HG03521 (cell line): Measurements from ENCODE around the gene SLC43A1.
"Not testable (repeated sequence)": the region's sequence is repeated elsewhere in the genome, so short reads cannot be mapped to it uniquely, and the experiment has no call there.

Experiments used
- ATAC-seq: cut with Tn5 transposase; IDR thresholded peaks from one replicate; pipeline ENCODE4 v1.9.1; 2021; ENCODE audit warnings: mild to moderate bottlenecking, moderate library complexity; ENCODE audit not compliant: unreplicated experiment

Gene SLC43A1

DNA sequence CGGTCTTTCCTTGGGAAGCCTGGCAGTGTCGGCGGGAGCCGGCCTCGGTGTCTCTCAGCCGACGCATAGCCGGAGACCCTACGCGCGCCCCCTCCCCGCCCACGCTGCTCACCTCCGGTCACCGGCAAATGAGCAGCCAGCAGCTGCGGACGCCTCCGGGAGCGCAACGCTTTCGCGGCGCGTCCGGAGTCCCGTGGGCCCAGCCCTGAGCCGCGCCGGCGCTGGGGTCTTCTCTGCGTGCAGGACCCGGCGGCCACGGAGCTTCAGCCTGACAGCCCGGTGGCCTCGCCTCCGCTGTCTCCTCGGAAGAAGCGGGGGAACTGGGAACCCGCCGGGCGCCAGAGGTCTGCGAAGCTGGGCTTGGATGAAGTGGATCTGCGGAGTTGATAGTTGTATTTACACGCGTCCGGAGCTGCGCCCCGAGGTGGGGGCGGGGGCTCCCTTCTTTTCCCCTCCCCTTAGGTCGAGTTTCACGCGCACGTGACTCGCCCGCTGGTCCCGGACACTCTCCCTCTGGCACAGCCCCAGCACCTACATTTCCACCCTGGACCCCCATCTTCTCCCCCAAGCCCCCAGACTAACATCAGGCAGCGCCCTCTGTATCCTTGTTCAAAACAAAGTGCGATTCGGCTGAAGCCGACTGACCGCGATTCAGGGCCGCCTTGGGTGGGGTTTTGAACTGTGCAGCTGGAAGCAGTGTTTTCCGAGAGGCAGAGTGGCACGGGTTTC, at the start of gene SLC43A1:
SLC43A1 (minus strand) TSS at position 371 of the 729 bp plus-strand sequence. CDS start 1,591 bp downstream, outside the sequence.
- peak; percentile 32 for ATAC-seq

DNA sequence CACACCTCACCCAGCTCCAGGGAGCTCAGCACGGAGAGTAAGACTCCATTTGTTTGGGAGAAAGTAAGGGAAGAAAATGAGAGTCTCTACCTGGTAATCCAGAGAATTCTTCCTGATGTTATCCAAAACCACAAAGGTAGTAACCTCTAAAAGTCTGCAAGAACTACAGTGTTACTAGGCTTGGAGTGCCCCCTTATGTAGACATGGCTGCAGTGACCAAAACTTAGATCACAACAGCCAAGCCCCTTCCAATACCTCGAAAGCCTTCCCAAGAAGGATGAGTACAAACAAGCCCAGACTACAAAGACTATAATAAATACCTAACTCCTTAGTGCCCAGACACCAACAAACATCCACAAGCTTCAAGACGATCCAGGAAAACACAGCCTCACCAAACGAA, 47.1 kb upstream of the SLC43A1 start:
- ATAC-seq = no peak

- no peak for ATAC-seq
Measured at GRCh38 chr11:57560146-57560545, 44.6 kb upstream of the SLC43A1 start.

- ATAC-seq = no peak
Measured at GRCh38 chr11:57556041-57556440, 40.5 kb upstream of the SLC43A1 start.

GRCh38 chr11:57555393-57555792, 39.9 kb upstream of the SLC43A1 start:
- no peak for ATAC-seq

- no peak for ATAC-seq
Measured at GRCh38 chr11:57552479-57552878, 37.0 kb upstream of the SLC43A1 start.

GRCh38 chr11:57551941-57552340, 36.4 kb upstream of the SLC43A1 start:
- ATAC-seq = no peak

GRCh38 chr11:57549983-57550382, 34.5 kb upstream of the SLC43A1 start:
- ATAC-seq = no peak

DNA sequence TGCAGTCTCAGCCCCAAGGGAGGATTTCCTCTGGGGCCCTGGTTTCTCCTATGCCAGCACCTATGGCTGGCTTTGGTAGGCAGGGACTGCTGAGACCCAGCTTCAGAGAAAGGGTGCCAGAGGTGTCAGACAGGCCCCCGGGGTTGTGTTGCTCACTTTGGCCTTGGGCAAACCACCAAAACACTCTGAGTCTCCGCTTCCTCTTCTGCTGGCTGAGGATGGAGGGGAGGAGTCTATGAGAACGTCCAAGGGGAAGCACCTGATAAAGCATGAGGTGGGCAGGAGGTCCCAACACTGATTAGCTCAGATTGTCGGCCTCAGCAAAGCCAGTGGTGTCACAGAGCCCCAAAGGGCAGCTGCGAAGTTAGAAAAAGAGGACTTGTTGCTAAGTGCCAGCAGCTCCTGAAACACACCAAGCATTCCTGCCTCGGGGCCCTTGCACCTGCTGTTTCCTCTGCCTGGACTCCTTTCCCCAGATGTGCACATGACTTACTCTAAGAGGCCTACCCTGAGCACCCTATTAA, 32.4 kb upstream of the SLC43A1 start:
- peak; percentile 91 for ATAC-seq

DNA sequence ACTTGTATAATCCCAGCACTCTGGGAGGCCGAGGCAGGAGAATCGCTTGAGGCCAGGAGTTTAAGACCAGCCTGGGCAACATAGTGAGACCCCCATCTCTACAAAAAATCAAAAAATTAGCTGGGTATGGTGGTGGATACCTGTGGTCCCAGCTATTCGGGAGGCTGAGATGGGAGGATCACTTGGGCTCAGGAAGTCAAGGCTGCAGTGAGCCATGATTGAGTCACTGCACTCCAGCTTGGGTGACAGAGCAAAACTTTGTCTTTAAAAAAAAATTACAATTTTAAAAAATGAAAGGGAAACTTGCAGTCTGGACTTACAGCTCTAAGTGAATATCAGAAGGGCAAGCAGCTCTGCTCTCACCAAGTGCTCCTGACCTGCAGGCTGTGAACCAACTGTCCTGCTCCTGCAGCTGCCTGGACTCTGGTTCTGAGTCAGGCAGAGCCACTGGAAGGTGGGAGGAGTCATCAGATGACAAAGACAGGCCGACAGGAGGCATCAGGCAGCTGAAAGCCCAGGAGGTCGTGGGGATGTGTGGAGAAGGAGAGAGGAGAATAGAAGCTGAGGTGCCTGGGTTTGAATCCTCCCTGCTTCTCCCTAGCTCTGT, 31.5 kb upstream of the SLC43A1 start:
- ATAC-seq = no peak

DNA sequence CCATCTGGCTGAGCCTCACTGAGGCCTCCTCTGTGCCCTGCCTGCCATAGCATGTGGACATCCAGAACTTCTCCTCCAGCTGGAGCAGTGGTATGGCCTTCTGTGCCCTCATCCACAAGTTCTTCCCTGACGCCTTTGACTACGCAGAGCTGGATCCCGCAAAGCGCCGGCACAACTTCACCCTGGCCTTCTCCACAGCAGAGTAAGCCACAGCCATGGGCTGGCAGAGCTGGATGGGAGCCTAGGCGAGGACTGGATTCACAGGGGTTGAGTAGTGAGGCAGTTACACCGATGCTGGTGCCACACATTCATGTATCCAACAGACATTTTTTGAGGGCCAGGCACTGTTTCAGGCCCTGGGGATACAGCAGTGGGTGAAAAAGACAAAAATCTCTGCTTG, 30.9 kb upstream of the SLC43A1 start:
- ATAC-seq = no peak

DNA sequence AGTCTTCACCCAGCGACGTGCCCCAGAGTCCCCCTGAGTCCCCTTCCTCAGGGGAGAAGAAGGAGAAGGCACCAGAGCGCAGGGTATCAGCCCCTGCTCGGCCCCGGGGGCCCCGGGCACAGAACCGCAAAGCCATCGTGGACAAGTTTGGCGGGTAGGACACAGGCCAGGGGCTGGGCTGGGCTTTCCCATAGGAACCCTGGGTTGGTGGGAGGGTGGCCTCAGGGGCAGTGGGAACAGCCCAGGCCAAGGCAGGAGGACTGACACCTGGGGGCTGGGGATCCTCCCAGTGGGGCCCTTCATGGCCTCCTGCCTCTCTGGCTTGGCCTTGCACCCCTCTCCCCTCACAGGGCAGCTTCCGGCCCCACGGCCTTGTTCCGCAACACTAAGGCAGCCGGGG, 30.4 kb upstream of the SLC43A1 start:
- no peak for ATAC-seq

DNA sequence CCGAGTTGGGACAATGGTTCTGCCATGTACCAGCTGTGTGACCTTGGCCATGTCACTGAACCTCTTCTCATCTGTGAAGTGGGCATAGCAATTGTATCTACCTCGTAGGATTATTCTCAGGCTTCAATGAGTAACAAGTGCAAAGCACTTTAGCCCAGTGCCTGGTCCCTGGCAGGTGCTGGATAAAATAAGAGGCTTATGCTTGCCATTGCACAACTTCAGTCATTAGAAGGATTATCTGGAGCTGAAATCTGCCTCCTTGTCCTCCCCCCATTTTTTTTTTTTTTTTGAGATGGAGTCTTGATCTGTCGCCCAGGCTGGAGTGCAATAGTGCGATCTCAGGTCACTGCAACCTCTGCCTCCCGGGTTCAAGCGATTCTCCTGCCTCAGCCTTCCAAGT, 29.1 kb upstream of the SLC43A1 start:
- ATAC-seq = no peak

DNA sequence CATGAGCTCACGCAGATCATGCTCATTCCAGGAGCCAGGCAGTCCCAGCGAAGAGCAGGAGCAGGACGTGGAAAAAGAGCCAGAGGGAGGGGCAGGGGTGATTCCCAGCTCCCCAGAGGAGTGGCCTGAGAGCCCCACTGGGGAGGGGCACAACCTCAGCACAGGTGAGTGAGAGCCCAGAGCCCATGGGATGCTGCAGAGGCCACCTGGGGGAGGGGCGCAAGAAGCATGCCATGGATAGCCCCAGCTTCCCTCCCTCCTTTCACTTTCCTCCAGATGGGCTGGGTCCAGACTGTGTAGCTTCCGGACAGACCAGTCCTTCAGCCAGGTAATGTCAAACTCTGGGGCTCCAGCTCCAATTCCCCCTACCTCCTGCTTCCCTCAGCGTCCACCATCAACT, 28.1 kb upstream of the SLC43A1 start:
- ATAC-seq = no peak

DNA sequence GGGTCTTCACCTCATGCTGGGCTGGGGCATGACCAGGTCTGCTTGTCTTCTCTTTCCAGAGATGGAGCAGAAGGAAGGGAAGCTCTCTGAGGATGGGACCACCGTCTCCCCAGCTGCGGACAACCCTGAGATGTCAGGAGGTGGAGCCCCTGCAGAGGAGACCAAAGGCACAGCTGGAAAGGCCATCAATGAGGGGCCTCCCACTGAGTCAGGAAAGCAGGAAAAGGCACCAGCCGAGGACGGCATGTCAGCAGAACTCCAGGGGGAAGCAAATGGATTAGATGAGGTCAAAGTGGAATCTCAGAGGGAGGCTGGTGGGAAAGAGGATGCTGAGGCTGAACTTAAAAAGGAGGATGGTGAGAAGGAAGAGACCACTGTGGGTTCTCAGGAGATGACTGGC, 27.1 kb upstream of the SLC43A1 start:
- no peak for ATAC-seq

- ATAC-seq = no peak
Measured at GRCh38 chr11:57541169-57541568, 25.7 kb upstream of the SLC43A1 start.

DNA sequence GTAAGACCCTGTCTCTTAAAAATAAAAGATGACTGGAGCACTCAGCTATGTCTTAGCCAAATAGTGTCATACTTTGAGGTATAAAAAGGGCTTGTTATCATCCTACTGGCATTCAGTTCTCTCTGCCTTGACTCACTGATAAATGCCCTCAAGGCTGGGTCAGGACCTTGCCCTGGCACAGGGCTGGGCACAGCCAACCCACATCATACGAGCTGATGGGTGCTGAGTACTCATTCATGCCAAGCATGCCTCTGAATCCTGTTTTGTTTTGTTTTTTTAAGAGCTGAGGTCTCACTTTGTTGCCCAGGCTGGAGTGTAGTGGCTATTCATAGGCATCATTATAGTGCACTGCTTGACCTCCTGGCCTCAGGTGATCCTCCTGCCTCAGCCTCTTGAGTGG, 23.8 kb upstream of the SLC43A1 start:
- ATAC-seq = no peak

GRCh38 chr11:57536947-57537619, 21.6 kb upstream of the SLC43A1 start, which contains the start of gene SMTNL1:
SMTNL1 (plus strand) TSS chr11:57537595; CDS start chr11:57542643, 5,048 bp downstream.
- ATAC-seq = no peak

DNA sequence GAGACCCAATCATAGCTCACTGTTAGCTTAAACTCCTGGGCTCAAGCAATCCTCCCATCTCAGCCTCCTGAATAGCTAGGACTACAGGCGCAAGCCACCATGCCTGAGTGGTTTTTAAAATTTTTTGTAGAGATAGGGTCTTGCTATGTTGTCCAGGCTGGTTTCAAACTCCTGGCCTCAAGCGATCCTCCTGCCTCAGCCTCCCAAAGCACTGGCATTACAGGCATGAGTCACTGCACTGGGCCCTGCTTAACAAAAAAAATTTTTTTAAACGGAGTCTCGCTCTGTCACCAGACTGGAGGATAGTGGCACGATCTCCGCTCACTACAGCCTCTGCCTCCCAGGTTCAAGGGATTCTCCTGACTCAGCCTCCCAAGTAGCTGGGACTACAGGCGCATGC, 18.9 kb upstream of the SLC43A1 start:
- not testable (repeated sequence) for ATAC-seq

DNA sequence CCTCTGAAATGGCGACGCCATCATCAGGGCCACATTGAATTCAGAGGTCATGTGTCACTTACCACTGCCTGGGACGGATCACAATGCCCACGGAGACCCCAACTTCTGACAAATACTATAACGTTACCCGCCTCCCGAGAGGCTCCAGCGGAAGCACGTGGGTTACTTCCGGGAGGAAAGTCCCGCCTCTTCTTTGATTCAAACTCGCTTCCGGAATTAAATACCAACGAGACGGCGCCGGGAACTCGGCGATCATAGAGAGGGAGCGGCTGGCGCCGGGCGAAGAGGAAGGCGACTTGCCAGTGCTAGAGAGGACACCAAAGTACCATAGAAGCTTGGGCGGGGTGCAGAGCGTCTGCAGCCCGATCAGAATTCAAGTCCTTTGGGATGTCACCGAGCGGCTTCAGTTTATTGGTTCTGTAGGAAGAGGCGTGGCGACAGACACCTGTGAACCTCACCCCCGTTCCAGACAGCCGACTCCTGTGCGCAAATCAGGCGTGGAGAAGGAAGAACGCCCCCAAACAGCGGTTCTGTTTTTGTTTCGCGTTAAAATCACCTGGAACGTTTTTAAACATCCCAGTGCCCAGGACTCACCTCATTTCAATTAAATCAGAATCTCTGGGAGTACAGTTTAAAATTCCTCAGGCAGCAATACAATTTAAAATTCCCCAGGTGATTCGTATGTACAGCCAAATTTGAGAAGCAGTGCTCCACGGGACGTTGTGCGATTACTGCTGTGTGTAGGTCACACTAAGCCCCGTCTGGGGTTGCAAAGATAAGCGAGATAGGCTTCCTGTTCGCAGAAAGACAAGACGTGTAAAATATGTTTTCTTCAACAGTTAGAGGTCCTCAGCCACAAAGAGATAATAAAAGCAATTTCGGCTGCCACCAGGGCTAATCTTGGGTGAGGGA, 15.3 kb upstream of the SLC43A1 start, which contains the start of gene TIMM10:
TIMM10 (minus strand) TSS at position 159 of the 912 bp plus-strand sequence. CDS start 565 bp downstream, outside the sequence.
- peak; percentile 99 for ATAC-seq

DNA sequence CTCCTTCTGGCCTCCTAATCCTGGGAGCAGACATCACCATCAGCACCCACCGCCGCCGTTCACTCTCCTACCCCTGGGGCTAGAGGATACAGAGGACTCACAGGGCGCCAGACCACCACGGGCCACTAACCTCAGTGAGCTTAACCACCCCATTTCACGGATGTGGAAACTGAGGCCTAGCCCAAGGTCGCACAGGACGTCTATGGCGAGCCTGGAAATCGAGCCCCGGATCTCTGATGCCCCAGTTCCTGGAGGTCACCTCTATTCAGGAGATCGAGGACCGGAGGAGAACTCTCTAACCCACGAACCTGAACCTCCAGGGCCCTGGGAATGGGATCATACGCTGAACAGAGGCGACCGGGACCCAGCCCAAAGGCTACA, 14.7 kb upstream of the SLC43A1 start:
- ATAC-seq = peak; percentile 2
